GM18861 (cell line): ENCODE results near the gene DEPDC4.
A peak's percentile ranks its signal among the peaks of the same experiment; 100 is the strongest.

ENCODE experiments used
- ATAC-seq: cut with Tn5 transposase; IDR thresholded peaks from one replicate; pipeline ENCODE4 v1.9.1; 2021; ENCODE audit not compliant: unreplicated experiment

The DEPDC4 gene

GRCh38 chr12:100215209-100215608 is 51.7 kb downstream of the DEPDC4 start:
- ATAC-seq, result no peak

GRCh38 chr12:100214518-100214917 is 52.4 kb downstream of the DEPDC4 start:
- ATAC-seq, result no peak

- no peak for ATAC-seq
These were observed 53.6 kb downstream of the DEPDC4 start for GRCh38 chr12:100213016-100213891.

GRCh38 chr12:100211698-100212097 is 55.2 kb downstream of the DEPDC4 start:
- no peak for ATAC-seq

GRCh38 chr12:100208834-100209233 is 58.0 kb downstream of the DEPDC4 start:
- ATAC-seq, result no peak

- ATAC-seq, result no peak
These were observed 59.6 kb downstream of the DEPDC4 start for GRCh38 chr12:100207311-100207710.

GRCh38 chr12:100201604-100202423 is 65.1 kb downstream of the DEPDC4 start:
- ATAC-seq, result no peak

GRCh38 chr12:100200463-100201181 is 66.3 kb downstream of the DEPDC4 start, which contains the start of gene ACTR6:
Gene ACTR6 (plus strand): TSS chr12:100200815. CDS start chr12:100200852, 37 bp downstream.
- ATAC-seq, result peak; percentile 94

- peak; percentile 53 for ATAC-seq
These were observed 67.3 kb downstream of the DEPDC4 start for GRCh38 chr12:100199347-100200149.

- ATAC-seq, result peak; percentile 1
These were observed 67.9 kb downstream of the DEPDC4 start for GRCh38 chr12:100199023-100199346.

GRCh38 chr12:100197486-100197885 is 69.4 kb downstream of the DEPDC4 start:
- no peak for ATAC-seq

- no peak for ATAC-seq
These were observed 73.8 kb downstream of the DEPDC4 start for GRCh38 chr12:100193085-100193484.
